Esophagus muscularis mucosa (tissue), 4 donors: ENCODE data around the gene FANCE. TPM values are rescaled to one million over a fixed set of nuclear protein-coding genes. Genes with fewer than 3 reads are reported as not detected.
A peak's percentile ranks its signal among the peaks of the same experiment; 100 is the strongest.

Source experiments
- DNase-seq: peaks from one replicate; pipeline ENCODE4 v3.0.0-alpha.2; 2017; ENCODE audit errors: extremely low spot score
- H3K27ac ChIP-seq, 4 donors: fragments of 200-600 bp; sonication (generic); replicated peaks in 1 of 4; 1 replicate in 3 of 4; 2 replicates in 1 of 4; pipeline ENCODE4 v1.5.1; 2016 to 2019; ENCODE audit warnings: mild to moderate bottlenecking in 1 of 4
- H3K27me3 ChIP-seq, 4 donors: fragments of 200-600 bp; sonication (generic); one replicate each; pipeline versions ENCODE4 v1.5.1 to v1.6.0; 2016 to 2019
- H3K36me3 ChIP-seq, 4 donors: fragments of 200-600 bp; sonication (generic); one replicate each; pipeline ENCODE4 v1.5.1; 2016 to 2019
- H3K4me1 ChIP-seq, 4 donors: fragments of 200-600 bp; sonication (generic); one replicate each; pipeline ENCODE4 v1.5.1; 2016 to 2019
- H3K4me3 ChIP-seq, 4 donors: fragments of 200-600 bp; sonication (generic); 1 replicate in 2 of 4; 2 replicates in 2 of 4; pipeline ENCODE4 v1.5.1; 2016 to 2019; ENCODE audit warnings: mild to moderate bottlenecking in 4 of 4, moderate library complexity in 1 of 4
- H3K9me3 ChIP-seq, 4 donors: fragments of 200-600 bp; sonication (generic); 1 replicate in 3 of 4; 2 replicates in 1 of 4; pipeline ENCODE4 v1.5.1; 2016 to 2019
- EP300 ChIP-seq: sonication (generic); formaldehyde crosslinking; IDR thresholded peaks from one replicate; pipeline ENCODE4 v1.6.1; 2017; ENCODE audit warnings: antibody characterized with exemption
- POLR2A ChIP-seq: fragments of 450-650 bp; IDR thresholded peaks from one replicate; pipeline ENCODE4 v1.6.1; 2017; ENCODE audit warnings: antibody characterized with exemption, moderate library complexity, mild to moderate bottlenecking, low read depth
- POLR2AphosphoS5 ChIP-seq, 2 donors: sonication (generic); formaldehyde crosslinking; IDR thresholded peaks; one replicate each; pipeline ENCODE4 v1.6.1; 2017; ENCODE audit warnings: antibody characterized with exemption in 2 of 2
- WGBS: methylation state at CpG from one replicate; pipeline ENCODE4 v1.1.5; 2018; 5-methylcytosine and 5-hydroxymethylcytosine counted together
- intact Hi-C: fragments of 100-400 bp; cut with DNase I; formaldehyde crosslinking; loops from one replicate; pipeline ENCODE4 v1.15.1; 2023
- total RNA-seq, 4 donors: library from RNA; depleted of rRNA; stranded (reverse); fragments of >200 nt; gene quantifications; one replicate each; pipeline versions ENCODE4 v1.1.0 to v1.2.1, GENCODE V29; 2016
- TF ChIP-seq, protein P1 (sequence below), 3 experiments: fragments of 200-600 bp in 2 of 3; fragments of 450-650 bp in 1 of 3; sonication (generic) in 2 of 3; IDR thresholded peaks; one replicate each; pipeline ENCODE4 v1.5.1; 2017 to 2019; ENCODE audit warnings: antibody characterized with exemption in 3 of 3, mild to moderate bottlenecking in 2 of 3, moderate library complexity in 1 of 3

The FANCE gene
- total RNA-seq, 4 donors from 2014 or later = 1.7 to 6.3 (median 5.0) TPM

DNA sequence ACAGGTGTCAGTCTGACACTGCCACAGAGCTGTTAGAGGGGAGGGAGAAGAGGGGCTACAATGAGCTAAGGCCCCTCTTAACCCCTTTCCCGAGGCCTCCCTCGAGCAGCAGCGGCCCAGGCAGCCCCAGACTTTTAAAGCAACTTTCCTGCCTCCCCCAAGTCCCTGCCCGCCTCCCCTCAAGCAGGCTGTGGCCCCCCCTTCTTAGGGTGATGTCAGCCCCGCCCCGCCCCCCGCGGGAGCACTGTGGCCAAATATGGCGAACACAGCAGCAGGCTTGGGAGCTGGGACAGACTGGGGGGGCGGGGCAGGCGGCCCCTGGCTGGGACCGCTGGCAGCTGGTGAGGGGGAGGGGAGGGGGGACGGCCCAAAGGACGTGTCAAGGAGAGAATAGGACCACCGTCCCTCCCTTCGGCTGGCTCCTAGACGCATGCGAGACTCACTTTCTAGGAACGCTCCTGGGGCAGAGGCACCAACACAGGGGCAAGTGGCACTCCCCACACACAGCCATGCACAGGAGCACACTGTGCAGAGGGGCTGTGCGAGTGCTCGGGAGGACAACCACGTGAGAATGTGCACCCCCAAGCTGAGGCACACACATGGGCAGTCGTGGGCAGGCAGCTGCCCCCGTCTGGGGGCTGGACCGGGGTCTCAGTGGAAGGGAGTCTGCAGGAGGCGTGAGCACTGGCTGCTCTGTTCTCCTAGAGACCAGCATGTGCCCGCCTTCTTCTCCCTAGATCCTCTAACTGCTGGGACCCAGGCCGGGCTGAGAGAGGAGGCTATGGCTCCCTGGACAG, 38.1 kb downstream of the FANCE start:
- peaks cover 0 to 6% (median 3%) of the 10 kb centered on the region in 4 donors for H3K36me3 ChIP-seq
- H3K4me1 ChIP-seq = peaks cover 95 to 100% (median 100%) of the 10 kb centered on the region in 4 donors
- intact Hi-C loops = no loop called here
- peak overlapping the region; percentile 97 to 100 (median 99) for H3K27ac ChIP-seq
- no peak for DNase-seq
- WGBS = 8% methylated on average over 16 of the region's 28 CpGs
- no peaks in the 10 kb centered on the region for H3K27me3 ChIP-seq
- TF ChIP-seq, protein P1, sequence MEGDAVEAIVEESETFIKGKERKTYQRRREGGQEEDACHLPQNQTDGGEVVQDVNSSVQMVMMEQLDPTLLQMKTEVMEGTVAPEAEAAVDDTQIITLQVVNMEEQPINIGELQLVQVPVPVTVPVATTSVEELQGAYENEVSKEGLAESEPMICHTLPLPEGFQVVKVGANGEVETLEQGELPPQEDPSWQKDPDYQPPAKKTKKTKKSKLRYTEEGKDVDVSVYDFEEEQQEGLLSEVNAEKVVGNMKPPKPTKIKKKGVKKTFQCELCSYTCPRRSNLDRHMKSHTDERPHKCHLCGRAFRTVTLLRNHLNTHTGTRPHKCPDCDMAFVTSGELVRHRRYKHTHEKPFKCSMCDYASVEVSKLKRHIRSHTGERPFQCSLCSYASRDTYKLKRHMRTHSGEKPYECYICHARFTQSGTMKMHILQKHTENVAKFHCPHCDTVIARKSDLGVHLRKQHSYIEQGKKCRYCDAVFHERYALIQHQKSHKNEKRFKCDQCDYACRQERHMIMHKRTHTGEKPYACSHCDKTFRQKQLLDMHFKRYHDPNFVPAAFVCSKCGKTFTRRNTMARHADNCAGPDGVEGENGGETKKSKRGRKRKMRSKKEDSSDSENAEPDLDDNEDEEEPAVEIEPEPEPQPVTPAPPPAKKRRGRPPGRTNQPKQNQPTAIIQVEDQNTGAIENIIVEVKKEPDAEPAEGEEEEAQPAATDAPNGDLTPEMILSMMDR (IDR thresholded peaks at IDR 0.05) = no peak
- TF ChIP-seq POLR2A (no peak), POLR2AphosphoS5 (IDR thresholded peaks at IDR 0.05) (peak; percentile 65 to 83), EP300 (peak; percentile 15)
- no peaks in the 10 kb centered on the region for H3K9me3 ChIP-seq
- peak overlapping the region; percentile 40 to 99 (median 47) for H3K4me3 ChIP-seq

DNA sequence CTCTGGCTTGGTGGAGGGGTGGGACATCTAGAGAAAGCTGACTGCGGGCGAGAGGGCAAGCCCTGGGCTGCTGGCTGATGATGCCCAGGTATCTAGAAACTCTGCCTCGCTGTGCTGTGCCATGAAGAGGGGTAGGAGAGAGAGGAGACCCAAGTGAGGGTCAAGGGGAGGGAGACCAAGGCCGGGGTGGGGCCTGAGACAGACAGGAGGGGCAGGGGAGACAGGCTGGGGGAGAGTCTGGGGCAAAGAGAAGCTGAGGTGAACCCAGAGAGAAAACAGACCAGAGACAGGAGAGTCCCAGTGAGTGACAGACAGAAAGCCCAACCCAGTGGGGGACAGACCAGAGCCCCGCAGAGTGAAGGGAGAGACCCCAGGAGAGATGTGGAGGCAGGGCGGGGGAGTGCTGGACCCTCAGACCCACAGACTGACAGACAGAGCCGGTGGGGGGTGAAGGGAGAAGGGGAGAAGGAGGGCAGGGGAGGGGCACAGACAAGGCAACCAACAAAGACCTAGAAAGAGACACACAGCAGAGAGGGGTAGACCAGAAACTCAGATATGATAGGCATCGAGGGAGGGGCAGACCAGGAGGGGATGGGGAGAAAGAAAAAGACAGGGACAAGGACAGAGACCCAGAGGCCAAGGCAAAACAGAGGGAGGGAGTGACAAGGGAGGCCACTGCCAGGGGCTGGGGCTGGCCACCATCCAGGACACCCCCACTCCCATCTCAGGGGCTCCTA, 38.9 kb downstream of the FANCE start:
- H3K4me1 ChIP-seq = peaks cover 94 to 100% (median 99%) of the 10 kb centered on the region in 4 donors
- peak overlapping the region; percentile 40 to 99 (median 47) for H3K4me3 ChIP-seq
- peaks cover 0 to 5% (median 1%) of the 10 kb centered on the region in 4 donors for H3K36me3 ChIP-seq
- no peak for DNase-seq
- intact Hi-C loops = no loop called here
- H3K9me3 ChIP-seq = no peaks in the 10 kb centered on the region
- TF ChIP-seq, protein P1 (IDR thresholded peaks at IDR 0.05) = no peak
- no peak for TF ChIP-seq EP300
- no peak for TF ChIP-seq POLR2A
- TF ChIP-seq POLR2AphosphoS5 (IDR thresholded peaks at IDR 0.05) = no peak
- 53% methylated on average over 8 of the region's 8 CpGs for WGBS
- H3K27me3 ChIP-seq = no peaks in the 10 kb centered on the region
- H3K27ac ChIP-seq = peak overlapping the region; percentile 97 to 100 (median 99)

DNA sequence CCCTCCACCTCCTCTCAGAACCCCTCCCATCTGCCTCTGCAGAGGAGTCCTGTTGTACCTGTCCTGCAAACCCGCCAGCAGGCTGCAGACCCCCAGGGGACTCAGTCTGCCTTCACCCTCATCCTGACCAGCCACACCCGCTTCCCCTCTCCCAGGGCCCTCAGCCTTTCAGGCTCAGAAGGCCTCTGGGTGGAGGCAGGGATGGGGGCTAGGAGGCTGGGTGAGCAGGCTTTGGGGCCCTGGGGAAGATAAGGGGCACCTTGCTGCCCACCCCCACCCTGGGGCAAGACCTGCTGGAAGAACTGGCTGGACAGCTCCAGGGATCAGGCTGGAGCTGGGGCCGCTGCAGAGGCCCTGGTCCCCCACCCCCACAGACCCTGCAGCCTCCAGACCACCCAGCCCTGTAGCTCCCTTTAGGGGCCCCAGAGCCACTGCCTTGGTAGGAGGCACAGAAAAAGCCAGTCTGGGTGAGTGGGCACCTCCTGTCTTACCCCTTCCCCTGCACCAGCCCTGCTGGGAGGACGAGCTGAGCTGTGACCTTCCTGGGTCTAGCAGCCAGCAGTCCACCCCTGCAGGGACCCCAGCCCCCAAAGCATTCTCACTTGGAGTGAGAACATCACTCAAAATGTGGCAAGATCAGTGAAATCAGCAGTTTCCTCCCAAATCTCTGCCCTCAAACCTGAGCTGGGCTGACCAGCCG, 39.6 kb downstream of the FANCE start:
- intact Hi-C loops = no loop called here
- H3K9me3 ChIP-seq = no peaks in the 10 kb centered on the region
- H3K27ac ChIP-seq = peak overlapping the region; percentile 97 to 100 (median 99)
- H3K27me3 ChIP-seq = no peaks in the 10 kb centered on the region
- TF ChIP-seq POLR2AphosphoS5 (IDR thresholded peaks at IDR 0.05) = no peak
- TF ChIP-seq POLR2A = no peak
- TF ChIP-seq, protein P1 (IDR thresholded peaks at IDR 0.05) = no peak
- TF ChIP-seq EP300 = no peak
- WGBS = 31% methylated on average over 2 of the region's 5 CpGs
- DNase-seq = no peak
- no peaks in the 10 kb centered on the region for H3K36me3 ChIP-seq
- peak overlapping the region; percentile 34 to 99 (median 44) for H3K4me3 ChIP-seq
- H3K4me1 ChIP-seq = peaks cover 86 to 98% (median 92%) of the 10 kb centered on the region in 4 donors

DNA sequence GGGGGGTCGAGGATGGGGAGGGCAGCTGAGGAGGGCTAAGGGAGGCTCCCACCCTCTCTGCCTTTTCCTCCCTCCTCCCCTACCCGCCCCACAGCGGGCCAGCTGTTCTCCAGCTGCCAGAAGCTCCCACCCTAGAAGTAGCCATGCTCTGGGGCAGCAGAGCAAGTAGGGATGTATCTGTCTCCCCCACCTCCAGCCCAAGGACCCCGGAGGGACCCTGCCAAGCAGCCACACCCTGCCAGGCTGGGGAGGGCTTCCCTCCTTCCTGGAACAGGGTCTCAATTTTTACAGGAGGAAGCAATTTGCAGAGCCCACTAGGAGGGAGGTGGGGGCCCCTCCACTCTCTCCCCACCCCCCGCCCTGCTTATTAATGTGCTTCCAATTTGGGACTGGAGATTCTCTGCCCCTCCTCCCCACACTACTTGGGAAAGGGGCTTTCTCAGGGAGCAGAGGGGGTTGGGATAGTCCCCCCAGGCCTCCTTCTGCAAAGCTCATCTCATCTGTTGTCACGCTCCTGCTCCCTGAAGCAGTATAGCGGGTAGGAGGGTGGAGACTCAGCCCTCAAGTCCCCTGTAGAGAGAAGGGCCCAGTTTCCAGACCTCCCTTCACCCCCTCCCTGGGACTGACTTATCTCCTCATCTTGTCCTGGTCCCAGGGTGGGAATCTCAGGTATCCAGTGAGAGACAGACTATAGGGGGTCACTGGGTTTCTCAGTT, 40.3 kb downstream of the FANCE start:
- H3K36me3 ChIP-seq = no peaks in the 10 kb centered on the region

More for the DNA sequence above, 40.3 kb downstream of the FANCE start:
- WGBS = 21% methylated on average over 5 of the region's 7 CpGs
- Histone ChIP-seq H3K4me3 (peak overlapping the region; percentile 34 to 99 (median 44)), H3K27me3 (no peaks in the 10 kb centered on the region), H3K4me1 (peaks cover 80 to 91% (median 87%) of the 10 kb centered on the region in 4 donors), H3K9me3 (no peaks in the 10 kb centered on the region), H3K27ac (peak overlapping the region; percentile 97 to 100 (median 99))
- DNase-seq = no peak
- TF ChIP-seq POLR2A = no peak
- TF ChIP-seq EP300 = no peak
- TF ChIP-seq, protein P1 (IDR thresholded peaks at IDR 0.05) = no peak
- no peak for TF ChIP-seq POLR2AphosphoS5 (IDR thresholded peaks at IDR 0.05)
- intact Hi-C loops = no loop called here
